SK-N-SH (cell line): Measurements from ENCODE around the gene USP36. TPM values are rescaled to one million over a fixed set of nuclear protein-coding genes. Genes with fewer than 3 reads are reported as not detected.

ENCODE experiments used
- CTCF ChIA-PET: fragments of 300-600, 350-600 bp; formaldehyde crosslinking; extraction: SDS; loops from one replicate; lab custom pipeline; 2021; lab: Yijun Ruan, JAX
- POLR2A ChIA-PET: fragments of 350-600 bp; sonication (Branson Sonifier 250); formaldehyde crosslinking; extraction: SDS; loops from one replicate; lab custom pipeline; 2020; ENCODE audit warnings: antibody characterized with exemption, inconsistent platforms; lab: Yijun Ruan, JAX
- DNase-seq: peaks from one replicate; pipeline ENCODE4 v3.0.0; 2012
- H2AFZ ChIP-seq: fragments of 200-600 bp; sonication (generic); 2 replicates; pipeline ENCODE4 v1.8.1; 2016; ENCODE audit warnings: antibody characterized with exemption, mild to moderate bottlenecking, low read depth
- H3F3A ChIP-seq: fragments of 200-600 bp; sonication (generic); replicated peaks from 2 replicates; pipeline ENCODE3; 2016; ENCODE audit warnings: antibody characterized with exemption, mild to moderate bottlenecking; ENCODE audit not compliant: insufficient read depth
- H3K27ac ChIP-seq, 2 experiments: fragments of 200-500 bp in 1 of 2; fragments of 200-600 bp in 1 of 2; sonication (Bioruptor generic) in 1 of 2; sonication (generic), shearing (Covaris generic) in 1 of 2; 2 replicates each; pipeline versions ENCODE4 v1.5.1 to v1.6.1; 2014 to 2016; ENCODE audit warnings: low read depth in 2 of 2, inconsistent platforms in 1 of 2, low read length in 1 of 2, mild to moderate bottlenecking in 1 of 2, mixed read lengths in 1 of 2
- H3K27me3 ChIP-seq: fragments of 200-600 bp; sonication (generic), shearing (Covaris generic); 2 replicates; pipeline ENCODE4 v1.6.1; 2016; ENCODE audit warnings: mixed run types; ENCODE audit not compliant: insufficient read depth
- H3K36me3 ChIP-seq, 2 experiments: fragments of 200-500 bp in 1 of 2; fragments of 200-600 bp in 1 of 2; sonication (Bioruptor generic) in 1 of 2; sonication (generic) in 1 of 2; replicated peaks in 1 of 2; 2 replicates each; pipeline versions ENCODE3 to v1.5.1; 2014 to 2016; ENCODE audit warnings: low read length in 1 of 2, mild to moderate bottlenecking in 1 of 2; ENCODE audit not compliant: insufficient read depth in 2 of 2, control insufficient read depth in 1 of 2
- H3K4me1 ChIP-seq, 2 experiments: fragments of 200-500 bp in 1 of 2; fragments of 200-600 bp in 1 of 2; sonication (Bioruptor generic) in 1 of 2; sonication (generic), shearing (Covaris generic) in 1 of 2; 2 replicates each; pipeline versions ENCODE4 v1.5.1 to v1.6.1; 2014 to 2016; ENCODE audit warnings: low read depth in 1 of 2, low read length in 1 of 2, mixed run types in 1 of 2; ENCODE audit not compliant: insufficient read depth in 2 of 2, control insufficient read depth in 1 of 2
- H3K4me2 ChIP-seq: fragments of 200-600 bp; sonication (generic), shearing (Covaris generic); 2 replicates; pipeline ENCODE4 v1.6.1; 2017; ENCODE audit warnings: mixed run types
- H3K4me3 ChIP-seq, 2 experiments: fragments of 200-500 bp in 1 of 2; fragments of 200-600 bp in 1 of 2; sonication (Bioruptor generic) in 1 of 2; sonication (generic), shearing (Covaris generic) in 1 of 2; 2 replicates each; pipeline versions ENCODE4 v1.5.1 to v1.8.1; 2014 to 2016; ENCODE audit warnings: low read depth in 2 of 2, inconsistent platforms in 1 of 2, low read length in 1 of 2, mild to moderate bottlenecking in 1 of 2, mixed read lengths in 1 of 2, moderate library complexity in 1 of 2
- H3K79me2 ChIP-seq: fragments of 200-600 bp; sonication (generic); 2 replicates; pipeline ENCODE4 v1.8.1; 2017; ENCODE audit warnings: mild to moderate bottlenecking; ENCODE audit not compliant: insufficient read depth
- H3K9ac ChIP-seq: fragments of 200-600 bp; sonication (generic); 2 replicates; pipeline ENCODE4 v1.6.1; 2017; ENCODE audit warnings: mixed run types
- H3K9me2 ChIP-seq: fragments of 200-600 bp; sonication (generic); 2 replicates; pipeline ENCODE4 v1.6.1; 2017; ENCODE audit warnings: mixed run types
- H3K9me3 ChIP-seq: fragments of 200-600 bp; sonication (generic); 2 replicates; pipeline ENCODE4 v1.6.1; 2017; ENCODE audit warnings: mixed run types, mild to moderate bottlenecking, moderate library complexity
- H4K20me1 ChIP-seq: fragments of 200-600 bp; sonication (generic); 2 replicates; pipeline ENCODE4 v1.6.1; 2017; ENCODE audit warnings: mild to moderate bottlenecking, mixed run types; ENCODE audit not compliant: insufficient read depth
- FOXM1 ChIP-seq: IDR thresholded peaks from 2 replicates; pipeline ENCODE4 v1.4.0; 2012; ENCODE audit warnings: low read depth, mild to moderate bottlenecking
- GABPA ChIP-seq: IDR thresholded peaks from 2 replicates; pipeline ENCODE4 v1.4.0; 2012; ENCODE audit warnings: low read depth, mild to moderate bottlenecking
- JUND ChIP-seq: IDR thresholded peaks from 2 replicates; pipeline ENCODE4 v1.4.0; 2012
- MEF2A ChIP-seq: IDR thresholded peaks from 2 replicates; pipeline ENCODE4 v1.4.0; 2012; ENCODE audit warnings: low read depth, borderline replicate concordance
- NRF1 ChIP-seq: IDR thresholded peaks from 2 replicates; pipeline ENCODE4 v1.6.1; 2012; ENCODE audit warnings: low read depth, mild to moderate bottlenecking, low read length
- POLR2AphosphoS5 ChIP-seq: IDR thresholded peaks from 2 replicates; pipeline ENCODE4 v1.6.1; 2012; ENCODE audit warnings: low read depth, low read length
- RCOR1 ChIP-seq: fragments of 150-350 bp; IDR thresholded peaks from 2 replicates; pipeline ENCODE4 v1.6.1; 2017; ENCODE audit warnings: antibody characterized with exemption, low read length
- REST ChIP-seq: IDR thresholded peaks from 2 replicates; pipeline ENCODE4 v1.6.1; 2012; ENCODE audit warnings: mild to moderate bottlenecking, low read depth, low read length, moderate library complexity
- SIN3A ChIP-seq: IDR thresholded peaks from 2 replicates; pipeline ENCODE4 v1.6.1; 2012; ENCODE audit warnings: low read depth, mild to moderate bottlenecking, low read length, moderate library complexity, borderline replicate concordance
- TEAD4 ChIP-seq: IDR thresholded peaks from 2 replicates; pipeline ENCODE4 v1.4.0; 2012; ENCODE audit warnings: mild to moderate bottlenecking, borderline replicate concordance; ENCODE audit not compliant: insufficient read depth
- USF2 ChIP-seq: fragments of 150-350 bp; IDR thresholded peaks from 2 replicates; pipeline ENCODE4 v1.6.1; 2017; ENCODE audit warnings: antibody characterized with exemption, low read length, low read depth, borderline replicate concordance
- WGBS: methylation state at CpG from one replicate; pipeline ENCODE4 v1.1.6; 2017; ENCODE audit warnings: low lambda C conversion rate; 5-methylcytosine and 5-hydroxymethylcytosine counted together
- polyA plus RNA-seq, 3 experiments: library from polyadenylated mRNA; depleted of rRNA; stranded (reverse); fragments of >200 nt; gene quantifications; 2 replicates each; pipeline ENCODE4 v1.2.3, GENCODE V29; 2012

The USP36 gene
- polyA plus RNA-seq, 1 of the 3 experiments (the other 2 are of a cell fraction) = 34.6 TPM

GRCh38 chr17:78839235-78839761 is 1.3 kb downstream of the USP36 start (continued):
- no peak for TF ChIP-seq REST
- no peak for TF ChIP-seq RCOR1
- TF ChIP-seq MEF2A = no peak
- TF ChIP-seq SIN3A = 0 out of 2 replicates have a peak, but pooled peaks have one; percentile 27
- no peak for TF ChIP-seq TEAD4
- TF ChIP-seq USF2 = no peak
- no peak for TF ChIP-seq GABPA
- TF ChIP-seq POLR2AphosphoS5 = no peak
- no peak for TF ChIP-seq JUND
- TF ChIP-seq FOXM1 = no peak

GRCh38 chr17:78838574-78839005 is 2.0 kb downstream of the USP36 start:
- Histone ChIP-seq H3K9me2 (no peaks in the 10 kb centered on the region), H3K79me2 (peaks cover 67% of the 10 kb centered on the region), H3K9me3 (no peaks in the 10 kb centered on the region), H2AFZ (no peak overlapping the region), H3K27ac (peak overlapping the region in 1 of 2 experiments; percentile 90; a peak in 2 of 4 replicates), H3K36me3 (peaks cover 33 to 44% of the 10 kb centered on the region in 2 experiments), H3K4me2 (peak overlapping the region; percentile 92), H3K27me3 (no peaks in the 10 kb centered on the region), H3F3A (peaks cover 4% of the 10 kb centered on the region), H3K9ac (peak overlapping the region; percentile 94), H3K4me3 (peak overlapping the region in 1 of 2 experiments; percentile 84; a peak in 1 of 4 replicates), H4K20me1 (peaks cover 27% of the 10 kb centered on the region), H3K4me1 (peaks cover 14 to 28% of the 10 kb centered on the region in 2 experiments; a peak in 3 of 4 replicates)
- POLR2A ChIA-PET = no interaction called here
- DNase-seq = no peak
- CTCF ChIA-PET = interaction anchor here (1.1 to 1.6 kb wide), 3 partner anchors 27 to 133 kb away, joined by 4 to 5 read pairs (median 5); no protein-coding TSS in a partner anchor
- TF ChIP-seq NRF1 (no peak), MEF2A (no peak)
- 94% methylated on average over 22 of the region's 22 CpGs for WGBS
